H9 (cell line): ENCODE measurements around the gene DYRK1B. TPM values are rescaled to one million over a fixed set of nuclear protein-coding genes. Genes with fewer than 3 reads are reported as not detected.

ENCODE experiments used
- DNase-seq: peaks from one replicate; pipeline ENCODE4 v3.0.0-alpha.2; 2017
- H2AFZ ChIP-seq: one replicate; pipeline ENCODE4 v1.6.1; 2013; ENCODE audit warnings: mild to moderate bottlenecking, low read length, control low read depth, moderate library complexity
- H2AK5ac ChIP-seq: 2 replicates; pipeline ENCODE4 v1.6.1; 2013; ENCODE audit warnings: low read length, control low read depth, mixed read lengths; ENCODE audit not compliant: insufficient read length
- H2BK120ac ChIP-seq: one replicate; pipeline ENCODE4 v1.6.1; 2013; ENCODE audit warnings: low read depth, mild to moderate bottlenecking, low read length, control low read depth, inconsistent platforms; ENCODE audit not compliant: poor library complexity, severe bottlenecking
- H2BK12ac ChIP-seq: 2 replicates; pipeline ENCODE4 v1.6.1; 2013; ENCODE audit warnings: low read length, control low read depth, mixed read lengths, low read depth; ENCODE audit not compliant: insufficient read length
- H2BK15ac ChIP-seq: 2 replicates; pipeline ENCODE4 v1.6.1; 2013; ENCODE audit warnings: low read depth, low read length, control low read depth
- H2BK20ac ChIP-seq: one replicate; pipeline ENCODE4 v1.6.1; 2013; ENCODE audit warnings: low read depth, mild to moderate bottlenecking, low read length, control low read depth, inconsistent platforms; ENCODE audit not compliant: poor library complexity, severe bottlenecking
- H2BK5ac ChIP-seq: 2 replicates; pipeline ENCODE4 v1.6.1; 2013; ENCODE audit warnings: low read length, control low read depth, mixed read lengths; ENCODE audit not compliant: insufficient read length
- H3K14ac ChIP-seq: 2 replicates; pipeline ENCODE4 v1.6.1; 2013; ENCODE audit warnings: low read length, control low read depth; ENCODE audit not compliant: insufficient read depth
- H3K18ac ChIP-seq: 2 replicates; pipeline ENCODE4 v1.6.1; 2013; ENCODE audit warnings: low read depth, mild to moderate bottlenecking, mixed read lengths, low read length, control low read depth; ENCODE audit not compliant: insufficient read length
- H3K23ac ChIP-seq: 2 replicates; pipeline ENCODE4 v1.6.1; 2013; ENCODE audit warnings: low read length, control low read depth, mixed read lengths, low read depth; ENCODE audit not compliant: insufficient read length
- H3K23me2 ChIP-seq: 2 replicates; pipeline ENCODE4 v1.6.1; 2013; ENCODE audit warnings: low read depth, mild to moderate bottlenecking, mixed read lengths, low read length, control low read depth; ENCODE audit not compliant: insufficient read length, poor library complexity, severe bottlenecking
- H3K27ac ChIP-seq: 2 replicates; pipeline ENCODE4 v1.5.1; 2013; ENCODE audit warnings: low read length, control low read depth, mixed read lengths, low read depth; ENCODE audit not compliant: insufficient read length
- H3K27me3 ChIP-seq: 2 replicates; pipeline ENCODE4 v1.6.1; 2013; ENCODE audit warnings: low read length, control low read depth, inconsistent platforms; ENCODE audit not compliant: insufficient read depth
- H3K4ac ChIP-seq: 2 replicates; pipeline ENCODE4 v1.6.1; 2013; ENCODE audit warnings: low read depth, mild to moderate bottlenecking, control low read depth, inconsistent platforms, low read length, moderate library complexity
- H3K4me1 ChIP-seq: 2 replicates; pipeline ENCODE4 v1.6.1; 2013; ENCODE audit warnings: low read length, control low read depth, inconsistent platforms; ENCODE audit not compliant: insufficient read depth
- H3K4me2 ChIP-seq: 2 replicates; pipeline ENCODE4 v1.6.1; 2013; ENCODE audit warnings: low read length, control low read depth, mixed read lengths; ENCODE audit not compliant: insufficient read length, insufficient read depth
- H3K56ac ChIP-seq: 2 replicates; pipeline ENCODE4 v1.6.1; 2013; ENCODE audit warnings: low read depth, mild to moderate bottlenecking, mixed read lengths, low read length, control low read depth; ENCODE audit not compliant: insufficient read length
- H3K79me1 ChIP-seq: 2 replicates; pipeline ENCODE4 v1.6.1; 2013; ENCODE audit warnings: low read depth, mild to moderate bottlenecking, moderate library complexity, low read length, control low read depth, inconsistent platforms; ENCODE audit not compliant: insufficient read depth, poor library complexity, severe bottlenecking
- H3K79me2 ChIP-seq: 2 replicates; pipeline ENCODE4 v1.6.1; 2013; ENCODE audit warnings: low read length, control low read depth, inconsistent platforms; ENCODE audit not compliant: insufficient read depth
- H3K9ac ChIP-seq: 2 replicates; pipeline ENCODE4 v1.6.1; 2013; ENCODE audit warnings: low read length, control low read depth, mixed read lengths; ENCODE audit not compliant: insufficient read length; ENCODE audit errors: extremely low read depth
- H3K9me3 ChIP-seq: one replicate; pipeline ENCODE4 v1.6.1; 2013; ENCODE audit warnings: low read depth, low read length, inconsistent platforms; ENCODE audit not compliant: control insufficient read depth
- H3T11ph ChIP-seq: one replicate; pipeline ENCODE4 v1.6.1; 2013; ENCODE audit warnings: mild to moderate bottlenecking, low read length, control low read depth, inconsistent platforms
- H4K20me1 ChIP-seq: one replicate; pipeline ENCODE4 v1.6.1; 2013; ENCODE audit not compliant: control insufficient read depth, insufficient read length, insufficient read depth
- H4K5ac ChIP-seq: 2 replicates; pipeline ENCODE4 v1.6.1; 2013; ENCODE audit warnings: low read depth, mild to moderate bottlenecking, mixed read lengths, low read length, control low read depth; ENCODE audit not compliant: insufficient read length
- H4K8ac ChIP-seq: replicated peaks from 2 replicates; pipeline ENCODE4 v1.6.1; 2013; ENCODE audit warnings: low read length, control low read depth, mixed read lengths, low read depth; ENCODE audit not compliant: insufficient read length
- H4K91ac ChIP-seq: 2 replicates; pipeline ENCODE4 v1.6.1; 2013; ENCODE audit warnings: low read depth, mild to moderate bottlenecking, moderate library complexity, mixed read lengths, low read length, control low read depth; ENCODE audit not compliant: insufficient read length
- H3K27ac Mint-ChIP-seq, 3 experiments: 2 replicates in 2 of 3; 3 replicates in 1 of 3; pipeline ENCODE4 v1.8.0; 2020 to 2021; ENCODE audit warnings: mixed read lengths in 3 of 3, mild to moderate bottlenecking in 1 of 3, moderate library complexity in 1 of 3
- H3K27me3 Mint-ChIP-seq: 2 replicates; pipeline ENCODE4 v1.8.0; 2021; ENCODE audit warnings: low read depth, mild to moderate bottlenecking, moderate library complexity, mixed read lengths
- H3K36me3 Mint-ChIP-seq, 3 experiments: 2 replicates in 2 of 3; 3 replicates in 1 of 3; pipeline ENCODE4 v1.8.0; 2020 to 2021; ENCODE audit warnings: low read depth in 3 of 3, mixed read lengths in 3 of 3; ENCODE audit not compliant: insufficient read depth in 1 of 3
- H3K4me1 Mint-ChIP-seq, 2 experiments: 2 replicates each; pipeline ENCODE4 v1.8.0; 2020; ENCODE audit warnings: mixed read lengths in 2 of 2
- H3K4me3 Mint-ChIP-seq, 2 experiments: 2 replicates in 1 of 2; 3 replicates in 1 of 2; pipeline ENCODE4 v1.8.0; 2020 to 2021; ENCODE audit warnings: mild to moderate bottlenecking in 2 of 2, mixed read lengths in 2 of 2, moderate library complexity in 1 of 2
- H3K9me3 Mint-ChIP-seq, 2 experiments: 2 replicates in 1 of 2; 3 replicates in 1 of 2; pipeline ENCODE4 v1.8.0; 2020; ENCODE audit warnings: mild to moderate bottlenecking in 2 of 2, mixed read lengths in 2 of 2, moderate library complexity in 1 of 2
- CTCF ChIP-seq: fragments of 200-600 bp; sonication (generic); conservative IDR thresholded peaks from 3 replicates; pipeline ENCODE4 v1.8.0; 2021; ENCODE audit warnings: antibody characterized with exemption, mild to moderate bottlenecking
- WGBS: extraction: QIAGEN DNeasy Blood & Tissue Kit; methylation state at CpG from one replicate; pipeline ENCODE4 v1.1.7; 2013; ENCODE audit warnings: missing lambda C conversion rate, low lambda C conversion rate, mixed read lengths; ENCODE audit not compliant: insufficient read length; ENCODE audit errors: extremely low coverage; 5-methylcytosine and 5-hydroxymethylcytosine counted together
- total RNA-seq: library from RNA; stranded (reverse); gene quantifications from 2 replicates; pipeline ENCODE4 v1.2.1, GENCODE V29; 2021

Gene DYRK1B
- total RNA-seq, 1 experiment from 2014 or later: 14.3 TPM

DNA sequence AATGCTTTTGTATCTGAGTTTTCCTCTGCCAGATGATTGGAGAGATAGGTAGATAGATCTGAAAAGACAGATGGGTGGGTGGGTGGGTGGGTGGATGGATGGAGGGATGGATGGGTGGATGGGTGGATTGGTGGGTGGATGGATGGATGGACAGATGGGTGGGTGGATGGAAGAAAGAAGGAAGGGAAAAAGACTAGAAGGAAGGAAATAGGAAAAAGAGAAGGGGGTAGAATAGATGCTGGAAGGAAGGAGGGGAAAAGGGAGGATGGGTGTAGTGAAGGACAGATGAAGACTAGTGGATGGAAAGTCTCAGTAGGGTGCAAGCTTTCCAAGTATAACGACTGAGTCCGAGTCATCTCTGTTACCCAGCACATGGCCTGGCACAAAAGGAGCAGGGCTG lies 31.2 kb upstream of the DYRK1B start:
- H3K27me3 Mint-ChIP-seq: peaks cover 20% of the 10 kb centered on the region
- no peak overlapping the region for H2BK12ac ChIP-seq
- no peak overlapping the region for H3K14ac ChIP-seq
- H3K36me3 Mint-ChIP-seq: no peaks in the 10 kb centered on the region
- no peak overlapping the region for H4K5ac ChIP-seq
- no CpG with 5 or more reads among the region's 2 CpGs for WGBS
- no peak overlapping the region for H3K4ac ChIP-seq
- no peak for DNase-seq
- TF ChIP-seq CTCF: no peak
- H2BK120ac ChIP-seq: no peak overlapping the region
- no peaks in the 10 kb centered on the region for H3K4me1 ChIP-seq
- H2BK20ac ChIP-seq: no peak overlapping the region
- no peak overlapping the region for H2BK5ac ChIP-seq
- no peaks in the 10 kb centered on the region for H3K23me2 ChIP-seq
- H3K4me3 Mint-ChIP-seq: no peak overlapping the region
- H2AFZ ChIP-seq: no peak overlapping the region
- H3K79me1 ChIP-seq: no peaks in the 10 kb centered on the region
- H4K20me1 ChIP-seq: no peaks in the 10 kb centered on the region
- H3T11ph ChIP-seq: no peak overlapping the region
- H4K8ac ChIP-seq: no peak overlapping the region
- H3K27ac ChIP-seq: no peak overlapping the region
- H3K18ac ChIP-seq: no peak overlapping the region
- no peaks in the 10 kb centered on the region for H3K9me3 ChIP-seq
- peaks cover 5% of the 10 kb centered on the region in 2 experiments for H3K4me1 Mint-ChIP-seq
- H3K4me2 ChIP-seq: no peak overlapping the region
- no peak overlapping the region for H4K91ac ChIP-seq
- no peak overlapping the region for H3K56ac ChIP-seq
- H3K79me2 ChIP-seq: no peaks in the 10 kb centered on the region
- no peaks in the 10 kb centered on the region for H3K27me3 ChIP-seq
- no peak overlapping the region for H3K23ac ChIP-seq
- no peak overlapping the region for H3K27ac Mint-ChIP-seq
- no peak overlapping the region for H2AK5ac ChIP-seq
- no peaks in the 10 kb centered on the region; a peak in 1 of 5 replicates for H3K9me3 Mint-ChIP-seq
- no peak overlapping the region for H3K9ac ChIP-seq
- H2BK15ac ChIP-seq: no peak overlapping the region
